HL-60 (cell line): ENCODE data around the gene B3GALNT2.

Experiments
- DNase-seq, 2 experiments: peaks; one replicate each; pipeline ENCODE4 v3.0.0-alpha.2; 2010 to 2020; ENCODE audit warnings: low read depth in 1 of 2, low spot score in 1 of 2
- H3K27ac ChIP-seq: fragments of 250-450 bp; sonication (Bioruptor Pico); replicated peaks from 2 replicates; pipeline ENCODE4 v1.5.1; 2020; ENCODE audit warnings: mild to moderate bottlenecking, moderate library complexity
- H3K27me3 ChIP-seq: fragments of 250-450 bp; sonication (Bioruptor Pico); 2 replicates; pipeline ENCODE4 v1.5.1; 2021; ENCODE audit warnings: mild to moderate bottlenecking, moderate library complexity; ENCODE audit not compliant: insufficient read depth, poor library complexity, severe bottlenecking
- H3K4me3 ChIP-seq: replicated peaks from 2 replicates; pipeline ENCODE4 v1.5.1; 2011; ENCODE audit warnings: mild to moderate bottlenecking, control low read depth, low read length; ENCODE audit not compliant: insufficient read depth
- CTCF ChIP-seq: IDR thresholded peaks from one replicate; pipeline ENCODE4 v1.5.1; 2011; ENCODE audit warnings: low read length, control low read depth, inconsistent platforms; ENCODE audit not compliant: insufficient read depth
- GABPA ChIP-seq: IDR thresholded peaks from 2 replicates; pipeline ENCODE4 v1.6.1; 2012; ENCODE audit warnings: low read depth
- POLR2AphosphoS5 ChIP-seq: IDR thresholded peaks from 2 replicates; pipeline ENCODE4 v1.6.1; 2012; ENCODE audit warnings: low read depth
- REST ChIP-seq: IDR thresholded peaks from 2 replicates; pipeline ENCODE4 v1.6.1; 2012; ENCODE audit warnings: low read depth; ENCODE audit not compliant: insufficient replicate concordance
- SPI1 ChIP-seq: IDR thresholded peaks from 2 replicates; pipeline ENCODE4 v1.6.1; 2012; ENCODE audit warnings: low read depth, mild to moderate bottlenecking, borderline replicate concordance

B3GALNT2 gene

DNA sequence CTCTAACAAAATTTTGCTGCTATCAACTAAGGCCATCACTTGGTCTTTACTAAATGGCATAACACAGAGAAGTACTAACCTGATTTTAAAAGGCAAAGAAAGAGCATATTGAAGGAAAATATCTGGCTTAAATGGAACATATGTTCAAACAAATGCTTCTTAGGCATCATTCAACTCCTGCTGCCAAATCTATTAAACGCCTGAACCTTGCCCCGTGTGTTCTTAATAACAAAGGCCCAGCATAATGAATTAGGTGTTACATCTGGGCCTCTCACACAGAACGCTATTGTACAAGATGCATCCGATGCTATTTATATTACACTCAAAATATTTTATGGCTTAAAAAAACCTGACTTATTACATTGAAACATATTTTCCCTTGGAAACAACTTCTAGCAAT lies 48.4 kb downstream of the B3GALNT2 start:
- Histone ChIP-seq H3K27me3 (no peaks in the 10 kb centered on the region), H3K27ac (no peak overlapping the region), H3K4me3 (no peak overlapping the region)
- no peak for TF ChIP-seq SPI1
- TF ChIP-seq POLR2AphosphoS5: no peak
- TF ChIP-seq REST: no peak
- no peak for TF ChIP-seq GABPA
- TF ChIP-seq CTCF: no peak
- no peak for DNase-seq

DNA sequence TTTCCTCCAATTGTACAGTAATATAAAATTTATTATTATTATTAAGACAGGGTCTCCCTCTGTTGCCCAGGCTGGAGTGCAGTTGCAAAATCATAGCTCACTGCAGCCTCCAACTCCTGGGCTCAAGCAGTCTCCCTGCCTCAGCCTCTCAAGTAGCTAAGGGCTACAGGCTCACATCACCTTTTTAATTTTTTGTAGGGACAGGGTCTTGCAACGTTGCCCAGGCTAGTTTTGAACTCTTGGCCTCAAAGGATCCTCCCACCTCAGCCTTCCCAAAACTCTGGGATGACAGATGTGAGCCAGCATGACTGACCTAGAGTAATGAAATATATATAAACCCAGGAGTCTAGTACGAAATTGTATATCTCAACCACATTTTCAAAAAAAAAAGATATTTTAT lies 49.2 kb downstream of the B3GALNT2 start:
- no peaks in the 10 kb centered on the region for H3K27me3 ChIP-seq

GRCh38 chr1:235454021-235454420 lies 50.2 kb downstream of the B3GALNT2 start:
- Histone ChIP-seq H3K4me3 (no peak overlapping the region), H3K27me3 (no peaks in the 10 kb centered on the region), H3K27ac (no peak overlapping the region)
- no peak for DNase-seq
- TF ChIP-seq POLR2AphosphoS5 (no peak), CTCF (no peak), REST (no peak), SPI1 (no peak), GABPA (no peak)

More for the DNA sequence above, 49.2 kb downstream of the B3GALNT2 start:
- Histone ChIP-seq H3K27ac (no peak overlapping the region), H3K4me3 (no peak overlapping the region)
- no peak for TF ChIP-seq POLR2AphosphoS5
- TF ChIP-seq SPI1: no peak
- no peak for TF ChIP-seq GABPA
- TF ChIP-seq CTCF: no peak
- no peak for TF ChIP-seq REST
- DNase-seq: no peak
